Cardiac fibroblast (primary cell): Measurements from ENCODE around the gene SVOPL.

Source experiments
- DNase-seq, 2 donors: peaks; one replicate each; pipeline versions ENCODE4 v3.0.0 to v3.0.0-alpha.2; 2010; ENCODE audit warnings: low read depth in 2 of 2
- H3K4me3 ChIP-seq, 2 donors: replicated peaks in 1 of 2; 1 replicate in 1 of 2; 2 replicates in 1 of 2; pipeline ENCODE4 v1.5.1; 2011; ENCODE audit warnings: low read depth in 2 of 2, low read length in 2 of 2, mild to moderate bottlenecking in 2 of 2, moderate library complexity in 1 of 2
- CTCF ChIP-seq: IDR thresholded peaks from one replicate; pipeline ENCODE4 v1.5.1; 2011; ENCODE audit warnings: low read depth, mild to moderate bottlenecking, low read length, inconsistent platforms

Gene SVOPL

GRCh38 chr7:138668229-138668596 is 32.9 kb downstream of the SVOPL start:
- no peak for TF ChIP-seq CTCF
- no peak overlapping the region for H3K4me3 ChIP-seq
- no peak for DNase-seq

- TF ChIP-seq CTCF: no peak
- H3K4me3 ChIP-seq: no peak overlapping the region
- DNase-seq: no peak
Measured at GRCh38 chr7:138667535-138668228, 33.5 kb downstream of the SVOPL start.

- TF ChIP-seq CTCF: no peak
- peak in 1 of 2 donors; percentile 3 for DNase-seq
- H3K4me3 ChIP-seq: no peak overlapping the region
Measured at GRCh38 chr7:138666385-138666784, 34.8 kb downstream of the SVOPL start.

GRCh38 chr7:138665669-138666140 is 35.5 kb downstream of the SVOPL start:
- no peak for DNase-seq
- H3K4me3 ChIP-seq: no peak overlapping the region
- no peak for TF ChIP-seq CTCF

GRCh38 chr7:138665249-138665648 is 35.9 kb downstream of the SVOPL start:
- H3K4me3 ChIP-seq: no peak overlapping the region
- no peak for DNase-seq
- TF ChIP-seq CTCF: no peak

- peak; percentile 8 to 19 for DNase-seq
- no peak for TF ChIP-seq CTCF
- H3K4me3 ChIP-seq: peak overlapping the region; percentile 42 to 46
Measured at GRCh38 chr7:138663725-138664710, 37.1 kb downstream of the SVOPL start.
